NB4 (cell line): ENCODE measurements around the gene ANKRD13B.

ENCODE experiments used
- DNase-seq: peaks from one replicate; pipeline ENCODE4 v3.0.0; 2010; ENCODE audit warnings: low read depth
- H3K4me3 ChIP-seq: one replicate; pipeline ENCODE4 v1.5.1; 2011; ENCODE audit warnings: mild to moderate bottlenecking, low read depth, low read length, moderate library complexity
- MYC ChIP-seq: IDR thresholded peaks from 2 replicates; pipeline ENCODE4 v1.6.1; 2011; ENCODE audit warnings: low read depth, low read length
- POLR2A ChIP-seq: IDR thresholded peaks from 2 replicates; pipeline ENCODE4 v1.6.1; 2011; ENCODE audit warnings: mild to moderate bottlenecking; ENCODE audit not compliant: insufficient read length; ENCODE audit errors: extremely low read depth
- TF ChIP-seq, protein P1 (sequence below): IDR thresholded peaks from one replicate; pipeline ENCODE4 v1.5.1; 2012; ENCODE audit warnings: low read depth, low read length
- TF ChIP-seq, protein P2 (sequence below): IDR thresholded peaks from 2 replicates; pipeline ENCODE4 v1.6.1; 2011; ENCODE audit warnings: low read depth, low read length

ANKRD13B gene

DNA sequence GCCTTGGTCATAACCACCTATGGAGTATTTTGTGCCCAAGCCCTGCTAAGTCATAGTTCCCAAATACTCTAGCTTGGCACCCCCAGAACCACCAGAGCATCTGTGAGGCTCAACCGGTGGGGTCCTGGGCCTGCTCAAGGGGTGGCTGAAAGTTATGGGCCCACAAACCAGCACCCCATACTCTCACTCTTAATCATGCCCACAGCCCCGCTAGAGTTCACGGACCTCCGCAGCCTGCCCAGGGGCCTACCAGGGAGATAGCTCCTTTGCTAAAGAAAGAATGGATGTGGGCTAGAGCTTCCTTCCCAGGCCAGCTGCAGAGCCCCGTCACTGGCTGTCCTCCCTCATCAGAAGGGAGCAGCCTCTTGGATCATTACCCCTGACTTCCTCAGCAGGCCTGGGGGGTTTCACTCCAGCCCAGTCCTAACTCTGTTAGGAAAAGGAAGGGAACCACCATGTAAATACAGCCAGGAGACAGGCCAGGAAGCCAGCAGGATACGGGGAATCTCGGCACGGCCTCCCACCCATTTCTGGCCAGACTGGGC, 4.8 kb upstream of the ANKRD13B start:
- no peak for DNase-seq
- H3K4me3 ChIP-seq, result peak overlapping the region; percentile 75
- TF ChIP-seq, protein P1, sequence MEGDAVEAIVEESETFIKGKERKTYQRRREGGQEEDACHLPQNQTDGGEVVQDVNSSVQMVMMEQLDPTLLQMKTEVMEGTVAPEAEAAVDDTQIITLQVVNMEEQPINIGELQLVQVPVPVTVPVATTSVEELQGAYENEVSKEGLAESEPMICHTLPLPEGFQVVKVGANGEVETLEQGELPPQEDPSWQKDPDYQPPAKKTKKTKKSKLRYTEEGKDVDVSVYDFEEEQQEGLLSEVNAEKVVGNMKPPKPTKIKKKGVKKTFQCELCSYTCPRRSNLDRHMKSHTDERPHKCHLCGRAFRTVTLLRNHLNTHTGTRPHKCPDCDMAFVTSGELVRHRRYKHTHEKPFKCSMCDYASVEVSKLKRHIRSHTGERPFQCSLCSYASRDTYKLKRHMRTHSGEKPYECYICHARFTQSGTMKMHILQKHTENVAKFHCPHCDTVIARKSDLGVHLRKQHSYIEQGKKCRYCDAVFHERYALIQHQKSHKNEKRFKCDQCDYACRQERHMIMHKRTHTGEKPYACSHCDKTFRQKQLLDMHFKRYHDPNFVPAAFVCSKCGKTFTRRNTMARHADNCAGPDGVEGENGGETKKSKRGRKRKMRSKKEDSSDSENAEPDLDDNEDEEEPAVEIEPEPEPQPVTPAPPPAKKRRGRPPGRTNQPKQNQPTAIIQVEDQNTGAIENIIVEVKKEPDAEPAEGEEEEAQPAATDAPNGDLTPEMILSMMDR, result no peak
- no peak for TF ChIP-seq MYC
- no peak for TF ChIP-seq POLR2A
- TF ChIP-seq, protein P2, sequence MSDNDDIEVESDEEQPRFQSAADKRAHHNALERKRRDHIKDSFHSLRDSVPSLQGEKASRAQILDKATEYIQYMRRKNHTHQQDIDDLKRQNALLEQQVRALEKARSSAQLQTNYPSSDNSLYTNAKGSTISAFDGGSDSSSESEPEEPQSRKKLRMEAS, result no peak

- H3K4me3 ChIP-seq, result peak overlapping the region; percentile 75
- peak; percentile 69 for DNase-seq
- TF ChIP-seq, protein P2, result peak; percentile 69
- TF ChIP-seq POLR2A, result no peak
- TF ChIP-seq MYC, result peak; percentile 46; the same call in 1 of the 2 replicates
Observed at GRCh38 chr17:29588562-29589411, 4.1 kb upstream of the ANKRD13B start.

- DNase-seq, result peak; percentile 92
- peak within 1 kb of the TSS; percentile 75 for H3K4me3 ChIP-seq
- TF ChIP-seq, protein P2, result no peak
- TF ChIP-seq POLR2A, result peak; percentile 60
Observed at GRCh38 chr17:29589524-29590410, 3.2 kb upstream of the ANKRD13B start, which contains the start of gene GIT1. TSS of gene GIT1 (minus strand) at chr17:29589648. CDS start at chr17:29589378, 270 bp downstream.

- TF ChIP-seq, protein P2, result no peak
- TF ChIP-seq, protein P1, result no peak
- TF ChIP-seq MYC, result no peak
- TF ChIP-seq POLR2A, result no peak
- peak overlapping the region; percentile 63 for H3K4me3 ChIP-seq
- peak; percentile 56 for DNase-seq
Observed at GRCh38 chr17:29590411-29591145, 2.4 kb upstream of the ANKRD13B start.

DNA sequence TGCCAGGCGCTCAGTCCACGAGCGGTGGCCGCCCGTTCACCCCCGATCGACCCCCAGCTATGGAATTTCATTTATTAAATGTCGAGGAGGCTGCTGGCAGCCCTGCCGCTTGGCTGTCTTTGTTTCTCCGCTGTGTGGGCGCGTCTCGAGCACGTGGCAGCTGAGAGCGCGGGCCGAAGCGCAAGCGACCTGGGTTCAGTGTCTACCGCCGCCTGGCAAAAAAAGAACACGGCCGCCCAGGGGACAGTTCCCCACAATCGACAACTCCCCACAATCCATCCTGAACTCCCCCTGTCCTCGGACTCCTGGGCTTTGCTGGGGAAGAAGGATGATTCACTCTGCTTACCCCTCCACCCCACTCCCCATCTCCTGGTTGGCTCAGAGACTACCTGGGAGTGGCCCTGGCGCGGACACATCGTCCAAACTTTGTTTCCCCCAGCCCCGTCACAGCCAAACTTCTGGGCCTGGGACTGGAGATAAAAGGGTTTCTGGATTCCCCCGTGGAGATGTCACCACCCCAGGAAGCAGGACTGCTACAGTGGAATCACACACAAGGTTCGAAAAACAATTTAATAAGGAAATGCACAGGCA, 1.7 kb upstream of the ANKRD13B start:
- peak overlapping the region; percentile 63 for H3K4me3 ChIP-seq
- TF ChIP-seq POLR2A, result no peak
- peak; percentile 87 for TF ChIP-seq MYC
- TF ChIP-seq, protein P2, result peak; percentile 93
- no peak for DNase-seq

DNA sequence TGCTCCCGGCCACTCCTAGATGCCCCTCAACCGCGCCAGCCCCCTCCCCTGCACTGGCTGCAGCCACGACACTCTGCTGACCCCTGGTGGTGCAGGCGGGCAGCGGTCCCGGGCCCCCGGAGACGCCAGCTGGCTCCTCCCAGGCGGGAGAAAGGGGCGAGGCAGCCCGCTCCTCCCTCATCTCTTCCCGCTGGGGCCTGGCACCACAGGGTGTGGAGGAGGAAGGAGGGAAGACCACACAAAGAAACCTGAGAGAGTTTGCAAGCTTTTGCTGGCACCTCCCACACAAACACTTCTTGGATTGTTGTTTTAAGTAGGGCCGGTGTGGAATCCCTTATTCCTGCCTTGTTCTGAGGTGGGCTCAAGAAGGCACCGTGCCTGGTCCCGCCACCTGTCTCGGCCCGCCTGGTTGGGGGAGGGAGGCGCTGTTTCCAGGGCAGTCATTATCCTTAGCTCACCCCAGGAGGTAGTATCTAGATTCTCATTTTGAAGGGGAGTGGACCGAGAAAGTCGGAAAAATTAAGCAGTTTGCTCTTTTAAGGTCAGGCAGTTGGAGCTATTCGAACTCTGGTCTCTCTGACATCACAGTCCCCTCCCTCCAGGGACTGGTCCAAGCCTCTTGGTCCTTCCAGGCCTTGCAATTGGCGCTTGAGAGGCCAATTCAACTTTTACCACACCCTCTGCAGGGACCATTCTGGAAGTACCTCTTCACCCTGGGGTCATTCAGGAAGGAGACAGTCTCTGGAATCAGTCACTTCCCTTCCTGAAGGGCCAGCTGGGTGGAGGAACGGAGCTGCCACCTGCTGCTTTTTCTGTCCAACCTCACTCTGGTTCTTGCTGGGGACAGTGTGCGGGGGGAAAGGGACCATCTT, 959 bp upstream of the ANKRD13B start:
- TF ChIP-seq, protein P1, result peak; percentile 96
- TF ChIP-seq MYC (peak; percentile 7), POLR2A (no peak)
- TF ChIP-seq, protein P2, result peak; percentile 44; the same call in 1 of the 2 replicates
- H3K4me3 ChIP-seq, result peak overlapping the region; percentile 63
- DNase-seq, result peak; percentile 96
